HEK293 (cell line): ENCODE data around the gene PTAR1.

Experiments
- CTCF ChIA-PET: fragments of 350-600 bp; formaldehyde crosslinking; extraction: SDS; loops from one replicate; lab custom pipeline; 2021; ENCODE audit warnings: antibody characterized with exemption; lab: Yijun Ruan, JAX
- POLR2A ChIA-PET: fragments of 300-600 bp; formaldehyde crosslinking; extraction: SDS; loops from one replicate; lab custom pipeline; 2020; ENCODE audit warnings: antibody characterized with exemption, inconsistent platforms; lab: Yijun Ruan, JAX
- H3K27ac ChIP-seq: fragments of 200-500 bp; sonication (Bioruptor generic); 2 replicates; pipeline ENCODE4 v1.5.1; 2014; ENCODE audit warnings: low read depth, low read length, control low read depth, inconsistent platforms; ENCODE audit errors: extremely low read depth
- H3K36me3 ChIP-seq, 2 experiments: fragments of 200-500 bp in 1 of 2; sonication (Bioruptor generic) in 1 of 2; 1 replicate in 1 of 2; 2 replicates in 1 of 2; pipeline ENCODE4 v1.5.1; 2014 to 2017; ENCODE audit warnings: inconsistent platforms in 2 of 2, low read length in 2 of 2; ENCODE audit not compliant: control insufficient read depth in 2 of 2, insufficient read depth in 1 of 2
- H3K4me1 ChIP-seq: fragments of 200-500 bp; sonication (Bioruptor generic); 2 replicates; pipeline ENCODE4 v1.5.1; 2014; ENCODE audit warnings: mild to moderate bottlenecking, low read length, inconsistent platforms; ENCODE audit not compliant: control insufficient read depth, insufficient read depth
- H3K4me3 ChIP-seq: 2 replicates; pipeline ENCODE4 v1.5.1; 2011; ENCODE audit warnings: low read depth, mild to moderate bottlenecking, control low read depth, low read length, moderate library complexity
- H3K9me3 ChIP-seq: fragments of 200-500 bp; sonication (Bioruptor generic); 2 replicates; pipeline ENCODE4 v1.5.1; 2014; ENCODE audit warnings: low read depth, low read length, inconsistent platforms; ENCODE audit not compliant: control insufficient read depth, insufficient read depth
- GLI4 ChIP-seq: fragments of 450-650 bp; formaldehyde crosslinking; IDR thresholded peaks from 2 replicates; pipeline ENCODE4 v1.5.1; 2016; ENCODE audit warnings: missing biosample characterization, missing genetic modification characterization
- GLIS1 ChIP-seq: fragments of 450-650 bp; formaldehyde crosslinking; IDR thresholded peaks from 2 replicates; pipeline ENCODE4 v1.5.1; 2016; ENCODE audit warnings: missing biosample characterization, missing genetic modification characterization
- SP3 ChIP-seq: fragments of 450-650 bp; formaldehyde crosslinking; IDR thresholded peaks from 2 replicates; pipeline ENCODE4 v1.5.1; 2016; ENCODE audit warnings: missing biosample characterization, missing genetic modification characterization
- SP7 ChIP-seq: fragments of 450-650 bp; formaldehyde crosslinking; IDR thresholded peaks from 2 replicates; pipeline ENCODE4 v1.5.1; 2016; ENCODE audit warnings: missing biosample characterization, missing genetic modification characterization
- YY1 ChIP-seq: fragments of 450-650 bp; formaldehyde crosslinking; IDR thresholded peaks from 2 replicates; pipeline ENCODE4 v1.5.1; 2018; ENCODE audit warnings: missing biosample characterization, missing genetic modification characterization
- ZEB2 ChIP-seq: fragments of 450-650 bp; formaldehyde crosslinking; IDR thresholded peaks from 2 replicates; pipeline ENCODE4 v1.5.1; 2016; ENCODE audit warnings: missing biosample characterization, missing genetic modification characterization
- ZNF175 ChIP-seq: fragments of 450-650 bp; formaldehyde crosslinking; IDR thresholded peaks from 2 replicates; pipeline ENCODE4 v1.5.1; 2016; ENCODE audit warnings: missing biosample characterization, missing genetic modification characterization
- ZNF292 ChIP-seq: fragments of 450-650 bp; formaldehyde crosslinking; IDR thresholded peaks from 2 replicates; pipeline ENCODE4 v1.5.1; 2016; ENCODE audit warnings: low read depth, missing biosample characterization, missing genetic modification characterization, borderline replicate concordance
- ZNF311 ChIP-seq: fragments of 450-650 bp; formaldehyde crosslinking; IDR thresholded peaks from 2 replicates; pipeline ENCODE4 v1.5.1; 2017; ENCODE audit warnings: missing biosample characterization, missing genetic modification characterization, borderline replicate concordance
- ZNF335 ChIP-seq: fragments of 450-650 bp; formaldehyde crosslinking; conservative IDR thresholded peaks from 2 replicates; pipeline ENCODE4 v1.5.1; 2016; ENCODE audit warnings: missing biosample characterization, missing genetic modification characterization
- ZNF404 ChIP-seq: fragments of 450-650 bp; formaldehyde crosslinking; IDR thresholded peaks from 2 replicates; pipeline ENCODE4 v1.5.1; 2017; ENCODE audit warnings: missing biosample characterization, missing genetic modification characterization
- ZNF521 ChIP-seq: fragments of 450-650 bp; formaldehyde crosslinking; IDR thresholded peaks from 2 replicates; pipeline ENCODE4 v1.5.1; 2017; ENCODE audit warnings: missing biosample characterization, mild to moderate bottlenecking, missing genetic modification characterization
- ZNF624 ChIP-seq: fragments of 450-650 bp; formaldehyde crosslinking; IDR thresholded peaks from 2 replicates; pipeline ENCODE4 v1.5.1; 2017; ENCODE audit warnings: missing biosample characterization, missing genetic modification characterization
- ZNF677 ChIP-seq: fragments of 450-650 bp; IDR thresholded peaks from 2 replicates; pipeline ENCODE4 v1.5.0; 2018; ENCODE audit warnings: missing biosample characterization, mild to moderate bottlenecking, missing genetic modification characterization, moderate library complexity
- ZNF777 ChIP-seq: fragments of 450-650 bp; formaldehyde crosslinking; IDR thresholded peaks from 2 replicates; pipeline ENCODE4 v1.5.1; 2017; ENCODE audit warnings: missing biosample characterization, missing genetic modification characterization, borderline replicate concordance
- TF ChIP-seq, protein P1 (sequence below): fragments of 450-650 bp; formaldehyde crosslinking; IDR thresholded peaks from 2 replicates; pipeline ENCODE4 v1.5.1; 2016; ENCODE audit warnings: missing biosample characterization, missing genetic modification characterization
- TF ChIP-seq, protein P2 (sequence below): sonication (generic); formaldehyde crosslinking; IDR thresholded peaks from 2 replicates; pipeline ENCODE4 v1.8.1; 2022; ENCODE audit warnings: mild to moderate bottlenecking, moderate library complexity, missing genetic modification reagents
- TF ChIP-seq, protein P3 (sequence below): fragments of 450-650 bp; formaldehyde crosslinking; IDR thresholded peaks from 2 replicates; pipeline ENCODE4 v1.5.1; 2016; ENCODE audit warnings: missing biosample characterization, missing genetic modification characterization, low read depth
- TF ChIP-seq, protein P4 (sequence below): fragments of 450-650 bp; formaldehyde crosslinking; IDR thresholded peaks from 2 replicates; pipeline ENCODE4 v1.5.1; 2016; ENCODE audit warnings: missing biosample characterization, missing genetic modification characterization, borderline replicate concordance

Gene PTAR1

DNA sequence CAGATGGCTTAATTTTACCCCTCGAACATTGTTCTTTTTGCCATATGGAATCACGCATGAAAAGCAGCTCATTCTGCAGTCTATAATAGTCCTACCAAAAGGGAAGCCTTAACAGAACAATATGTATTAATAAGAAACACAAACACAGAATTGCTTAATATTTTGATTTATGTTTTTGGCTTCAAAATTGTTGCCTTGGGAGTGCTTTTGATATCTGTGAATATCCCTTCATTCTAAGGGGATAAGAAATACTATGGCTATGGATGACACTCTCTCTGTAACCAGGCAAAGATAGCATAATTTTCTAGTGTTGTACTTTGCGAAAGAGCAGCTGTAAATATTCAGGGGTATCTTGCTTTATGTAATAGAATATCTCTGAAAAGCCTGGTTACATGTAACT is 34.5 kb upstream of the PTAR1 start:
- CTCF ChIA-PET: no interaction called here
- no peak for TF ChIP-seq GLI4 (tag by site-specific recombination)
- no peak for TF ChIP-seq YY1
- TF ChIP-seq ZNF404 (tag by site-specific recombination): no peak
- no peak for TF ChIP-seq SP3 (tag by site-specific recombination)
- no peak for TF ChIP-seq SP7 (tag by site-specific recombination)

DNA sequence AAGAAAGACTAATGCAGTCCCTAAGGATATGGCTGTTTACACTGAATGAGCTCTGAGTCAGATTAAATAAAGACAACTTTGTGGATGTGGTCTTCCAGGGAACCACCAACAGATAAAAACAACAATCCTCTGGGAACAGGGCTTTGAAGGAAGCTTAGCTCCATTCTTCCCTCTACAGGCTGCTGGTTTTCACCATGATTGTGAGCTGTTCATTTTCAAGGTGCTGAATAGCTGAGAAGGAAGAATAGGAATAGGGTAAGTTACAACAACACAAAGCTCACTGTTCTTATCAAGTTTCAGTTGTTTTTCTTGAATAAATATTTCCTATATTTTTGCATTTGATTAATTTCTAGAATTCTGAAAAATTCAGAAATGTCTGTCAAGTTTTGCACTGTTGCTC is 25.9 kb upstream of the PTAR1 start:
- Histone ChIP-seq H3K4me3 (no peak overlapping the region), H3K4me1 (no peaks in the 10 kb centered on the region), H3K27ac (no peak overlapping the region), H3K36me3 (no peaks in the 10 kb centered on the region)
- ChIA-PET POLR2A (no interaction called here), CTCF (interaction anchor here (0.5 to 0.8 kb wide), 3 partner anchors 23 to 114 kb away, joined by 3 read pairs; no protein-coding TSS in a partner anchor)
- TF ChIP-seq, protein P1, sequence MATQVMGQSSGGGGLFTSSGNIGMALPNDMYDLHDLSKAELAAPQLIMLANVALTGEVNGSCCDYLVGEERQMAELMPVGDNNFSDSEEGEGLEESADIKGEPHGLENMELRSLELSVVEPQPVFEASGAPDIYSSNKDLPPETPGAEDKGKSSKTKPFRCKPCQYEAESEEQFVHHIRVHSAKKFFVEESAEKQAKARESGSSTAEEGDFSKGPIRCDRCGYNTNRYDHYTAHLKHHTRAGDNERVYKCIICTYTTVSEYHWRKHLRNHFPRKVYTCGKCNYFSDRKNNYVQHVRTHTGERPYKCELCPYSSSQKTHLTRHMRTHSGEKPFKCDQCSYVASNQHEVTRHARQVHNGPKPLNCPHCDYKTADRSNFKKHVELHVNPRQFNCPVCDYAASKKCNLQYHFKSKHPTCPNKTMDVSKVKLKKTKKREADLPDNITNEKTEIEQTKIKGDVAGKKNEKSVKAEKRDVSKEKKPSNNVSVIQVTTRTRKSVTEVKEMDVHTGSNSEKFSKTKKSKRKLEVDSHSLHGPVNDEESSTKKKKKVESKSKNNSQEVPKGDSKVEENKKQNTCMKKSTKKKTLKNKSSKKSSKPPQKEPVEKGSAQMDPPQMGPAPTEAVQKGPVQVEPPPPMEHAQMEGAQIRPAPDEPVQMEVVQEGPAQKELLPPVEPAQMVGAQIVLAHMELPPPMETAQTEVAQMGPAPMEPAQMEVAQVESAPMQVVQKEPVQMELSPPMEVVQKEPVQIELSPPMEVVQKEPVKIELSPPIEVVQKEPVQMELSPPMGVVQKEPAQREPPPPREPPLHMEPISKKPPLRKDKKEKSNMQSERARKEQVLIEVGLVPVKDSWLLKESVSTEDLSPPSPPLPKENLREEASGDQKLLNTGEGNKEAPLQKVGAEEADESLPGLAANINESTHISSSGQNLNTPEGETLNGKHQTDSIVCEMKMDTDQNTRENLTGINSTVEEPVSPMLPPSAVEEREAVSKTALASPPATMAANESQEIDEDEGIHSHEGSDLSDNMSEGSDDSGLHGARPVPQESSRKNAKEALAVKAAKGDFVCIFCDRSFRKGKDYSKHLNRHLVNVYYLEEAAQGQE: peak; percentile 71
- TF ChIP-seq ZNF677 (tag by site-specific recombination) (peak; percentile 97), ZNF175 (tag by site-specific recombination) (no peak), ZNF335 (tag by site-specific recombination) (no peak)
- TF ChIP-seq, all 188 proteins: peak for 2
- no peaks in the 10 kb centered on the region for H3K9me3 ChIP-seq

More for the DNA sequence above, 34.5 kb upstream of the PTAR1 start:
- Histone ChIP-seq H3K4me1 (no peaks in the 10 kb centered on the region), H3K4me3 (no peak overlapping the region), H3K9me3 (no peaks in the 10 kb centered on the region), H3K27ac (no peak overlapping the region), H3K36me3 (no peaks in the 10 kb centered on the region)
- POLR2A ChIA-PET: no interaction called here

DNA sequence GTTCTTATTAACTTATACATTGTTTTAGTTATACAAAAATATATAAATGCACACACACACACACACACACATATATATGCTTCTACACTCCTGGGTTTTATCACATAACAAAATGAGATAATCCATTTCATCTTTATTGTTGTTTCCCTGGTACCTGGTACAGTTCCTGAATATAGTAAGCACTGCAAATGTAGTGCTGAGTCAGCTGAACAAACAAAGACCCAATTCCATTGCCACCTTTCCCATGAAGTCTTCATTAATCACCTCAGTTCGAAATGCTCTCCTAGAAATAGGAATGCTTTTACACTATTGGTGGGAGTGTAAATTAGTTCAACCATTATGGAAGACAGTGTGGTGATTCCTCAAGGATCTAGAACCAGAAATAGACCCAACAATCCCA is 13.4 kb upstream of the PTAR1 start:
- H3K36me3 ChIP-seq: no peaks in the 10 kb centered on the region
- no peaks in the 10 kb centered on the region for H3K9me3 ChIP-seq
- ChIA-PET POLR2A (no interaction called here), CTCF (no interaction called here)
- no peak overlapping the region for H3K27ac ChIP-seq
- H3K4me3 ChIP-seq: no peak overlapping the region
- H3K4me1 ChIP-seq: no peaks in the 10 kb centered on the region
- TF ChIP-seq, protein P2, sequence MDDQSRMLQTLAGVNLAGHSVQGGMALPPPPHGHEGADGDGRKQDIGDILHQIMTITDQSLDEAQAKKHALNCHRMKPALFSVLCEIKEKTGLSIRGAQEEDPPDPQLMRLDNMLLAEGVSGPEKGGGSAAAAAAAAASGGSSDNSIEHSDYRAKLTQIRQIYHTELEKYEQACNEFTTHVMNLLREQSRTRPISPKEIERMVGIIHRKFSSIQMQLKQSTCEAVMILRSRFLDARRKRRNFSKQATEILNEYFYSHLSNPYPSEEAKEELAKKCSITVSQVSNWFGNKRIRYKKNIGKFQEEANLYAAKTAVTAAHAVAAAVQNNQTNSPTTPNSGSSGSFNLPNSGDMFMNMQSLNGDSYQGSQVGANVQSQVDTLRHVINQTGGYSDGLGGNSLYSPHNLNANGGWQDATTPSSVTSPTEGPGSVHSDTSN (CRISPR knock-in tag): no peak
- no peak for TF ChIP-seq ZNF624
- TF ChIP-seq ZNF311 (tag by site-specific recombination): no peak
- TF ChIP-seq ZNF521: no peak
- TF ChIP-seq ZNF777 (tag by site-specific recombination): no peak
- TF ChIP-seq, protein P3, sequence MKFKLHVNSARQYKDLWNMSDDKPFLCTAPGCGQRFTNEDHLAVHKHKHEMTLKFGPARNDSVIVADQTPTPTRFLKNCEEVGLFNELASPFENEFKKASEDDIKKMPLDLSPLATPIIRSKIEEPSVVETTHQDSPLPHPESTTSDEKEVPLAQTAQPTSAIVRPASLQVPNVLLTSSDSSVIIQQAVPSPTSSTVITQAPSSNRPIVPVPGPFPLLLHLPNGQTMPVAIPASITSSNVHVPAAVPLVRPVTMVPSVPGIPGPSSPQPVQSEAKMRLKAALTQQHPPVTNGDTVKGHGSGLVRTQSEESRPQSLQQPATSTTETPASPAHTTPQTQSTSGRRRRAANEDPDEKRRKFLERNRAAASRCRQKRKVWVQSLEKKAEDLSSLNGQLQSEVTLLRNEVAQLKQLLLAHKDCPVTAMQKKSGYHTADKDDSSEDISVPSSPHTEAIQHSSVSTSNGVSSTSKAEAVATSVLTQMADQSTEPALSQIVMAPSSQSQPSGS (tag by site-specific recombination): no peak
- TF ChIP-seq ZNF335 (tag by site-specific recombination): no peak
- TF ChIP-seq, protein P4, sequence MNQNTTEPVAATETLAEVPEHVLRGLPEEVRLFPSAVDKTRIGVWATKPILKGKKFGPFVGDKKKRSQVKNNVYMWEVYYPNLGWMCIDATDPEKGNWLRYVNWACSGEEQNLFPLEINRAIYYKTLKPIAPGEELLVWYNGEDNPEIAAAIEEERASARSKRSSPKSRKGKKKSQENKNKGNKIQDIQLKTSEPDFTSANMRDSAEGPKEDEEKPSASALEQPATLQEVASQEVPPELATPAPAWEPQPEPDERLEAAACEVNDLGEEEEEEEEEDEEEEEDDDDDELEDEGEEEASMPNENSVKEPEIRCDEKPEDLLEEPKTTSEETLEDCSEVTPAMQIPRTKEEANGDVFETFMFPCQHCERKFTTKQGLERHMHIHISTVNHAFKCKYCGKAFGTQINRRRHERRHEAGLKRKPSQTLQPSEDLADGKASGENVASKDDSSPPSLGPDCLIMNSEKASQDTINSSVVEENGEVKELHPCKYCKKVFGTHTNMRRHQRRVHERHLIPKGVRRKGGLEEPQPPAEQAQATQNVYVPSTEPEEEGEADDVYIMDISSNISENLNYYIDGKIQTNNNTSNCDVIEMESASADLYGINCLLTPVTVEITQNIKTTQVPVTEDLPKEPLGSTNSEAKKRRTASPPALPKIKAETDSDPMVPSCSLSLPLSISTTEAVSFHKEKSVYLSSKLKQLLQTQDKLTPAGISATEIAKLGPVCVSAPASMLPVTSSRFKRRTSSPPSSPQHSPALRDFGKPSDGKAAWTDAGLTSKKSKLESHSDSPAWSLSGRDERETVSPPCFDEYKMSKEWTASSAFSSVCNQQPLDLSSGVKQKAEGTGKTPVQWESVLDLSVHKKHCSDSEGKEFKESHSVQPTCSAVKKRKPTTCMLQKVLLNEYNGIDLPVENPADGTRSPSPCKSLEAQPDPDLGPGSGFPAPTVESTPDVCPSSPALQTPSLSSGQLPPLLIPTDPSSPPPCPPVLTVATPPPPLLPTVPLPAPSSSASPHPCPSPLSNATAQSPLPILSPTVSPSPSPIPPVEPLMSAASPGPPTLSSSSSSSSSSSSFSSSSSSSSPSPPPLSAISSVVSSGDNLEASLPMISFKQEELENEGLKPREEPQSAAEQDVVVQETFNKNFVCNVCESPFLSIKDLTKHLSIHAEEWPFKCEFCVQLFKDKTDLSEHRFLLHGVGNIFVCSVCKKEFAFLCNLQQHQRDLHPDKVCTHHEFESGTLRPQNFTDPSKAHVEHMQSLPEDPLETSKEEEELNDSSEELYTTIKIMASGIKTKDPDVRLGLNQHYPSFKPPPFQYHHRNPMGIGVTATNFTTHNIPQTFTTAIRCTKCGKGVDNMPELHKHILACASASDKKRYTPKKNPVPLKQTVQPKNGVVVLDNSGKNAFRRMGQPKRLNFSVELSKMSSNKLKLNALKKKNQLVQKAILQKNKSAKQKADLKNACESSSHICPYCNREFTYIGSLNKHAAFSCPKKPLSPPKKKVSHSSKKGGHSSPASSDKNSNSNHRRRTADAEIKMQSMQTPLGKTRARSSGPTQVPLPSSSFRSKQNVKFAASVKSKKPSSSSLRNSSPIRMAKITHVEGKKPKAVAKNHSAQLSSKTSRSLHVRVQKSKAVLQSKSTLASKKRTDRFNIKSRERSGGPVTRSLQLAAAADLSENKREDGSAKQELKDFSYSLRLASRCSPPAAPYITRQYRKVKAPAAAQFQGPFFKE (tag by site-specific recombination): no peak
- TF ChIP-seq GLIS1 (tag by site-specific recombination): no peak
- TF ChIP-seq ZNF292 (tag by site-specific recombination): no peak
- no peak for TF ChIP-seq ZEB2 (tag by site-specific recombination)
